ENCODE data around the gene STPG4. TPM values are rescaled to one million over a fixed set of nuclear protein-coding genes. Genes with fewer than 3 reads are reported as not detected.

Gene STPG4
- total and polyA plus RNA-seq, 8 donors = 0.17 to 1.0 (median 0.33) TPM

- intact Hi-C loops (cut with DNase I) = no loop called here
- peaks cover 21 to 28% of the 10 kb centered on the region in 2 donors for H3K4me1 ChIP-seq
- TF ChIP-seq CTCF (IDR thresholded peaks at IDR 0.05) = no peak
- ATAC-seq (peak; percentile 77), DNase-seq (no peak)
- no peaks in the 10 kb centered on the region for H3K9me3 ChIP-seq
- no peaks in the 10 kb centered on the region for H3K27me3 ChIP-seq
- no peak overlapping the region for H3K4me3 ChIP-seq
- peaks cover 0 to 69% of the 10 kb centered on the region in 2 donors for H3K36me3 ChIP-seq
- H3K27ac ChIP-seq = peak overlapping the region; percentile 57 to 61
Measured at GRCh38 chr2:47043142-47043890, 111.8 kb downstream of the STPG4 start.

- Histone ChIP-seq H3K9me3 (no peaks in the 10 kb centered on the region), H3K27me3 (no peaks in the 10 kb centered on the region), H3K4me1 (peaks cover 21 to 31% of the 10 kb centered on the region in 2 donors), H3K36me3 (peaks cover 0 to 68% of the 10 kb centered on the region in 2 donors), H3K27ac (peak overlapping the region; percentile 57 to 61), H3K4me3 (no peak overlapping the region)
- no peak for DNase-seq
- ATAC-seq = no peak
- TF ChIP-seq CTCF (IDR thresholded peaks at IDR 0.05) = no peak
- intact Hi-C loops (cut with DNase I) = no loop called here
Measured at GRCh38 chr2:47041891-47042684, 113.0 kb downstream of the STPG4 start.

GRCh38 chr2:47041063-47041462 lies 114.0 kb downstream of the STPG4 start:
- DNase-seq (no peak), ATAC-seq (no peak)
- no peak for TF ChIP-seq CTCF (IDR thresholded peaks at IDR 0.05)
- peaks cover 0 to 60% of the 10 kb centered on the region in 2 donors for H3K36me3 ChIP-seq
- intact Hi-C loops (cut with DNase I) = no loop called here
- H3K4me3 ChIP-seq = no peak overlapping the region
- H3K9me3 ChIP-seq = no peaks in the 10 kb centered on the region
- no peaks in the 10 kb centered on the region for H3K27me3 ChIP-seq
- H3K27ac ChIP-seq = peak overlapping the region in 1 of 2 donors; percentile 33
- peaks cover 21 to 34% of the 10 kb centered on the region in 2 donors for H3K4me1 ChIP-seq

- peaks cover 25 to 38% of the 10 kb centered on the region in 2 donors for H3K4me1 ChIP-seq
- H3K4me3 ChIP-seq = no peak overlapping the region
- ATAC-seq (no peak), DNase-seq (no peak)
- H3K36me3 ChIP-seq = peaks cover 0 to 56% of the 10 kb centered on the region in 2 donors
- no peaks in the 10 kb centered on the region for H3K27me3 ChIP-seq
- no peak for TF ChIP-seq CTCF (IDR thresholded peaks at IDR 0.05)
- intact Hi-C loops (cut with DNase I) = no loop called here
- H3K9me3 ChIP-seq = no peaks in the 10 kb centered on the region
- H3K27ac ChIP-seq = peak overlapping the region; percentile 33 to 53
Measured at GRCh38 chr2:47040651-47041050, 114.5 kb downstream of the STPG4 start.

Measured in left lung (tissue), 10 donors.